IMR-90 (cell line): ENCODE data around the gene RNF223. TPM values are rescaled to one million over a fixed set of nuclear protein-coding genes. Genes with fewer than 3 reads are reported as not detected.

ENCODE experiments used
- ATAC-seq: fragments of 200-7000 bp; cut with Tn5 transposase; 2 replicates; pipeline ENCODE4 v1.9.1; 2020; ENCODE audit warnings: low read depth, mild to moderate bottlenecking, moderate library complexity
- BruUV-seq: library from RNA; stranded (reverse); fragments of 400-500 nt; replicated peaks from 2 replicates; lab custom pipeline; 2021; lab: Mats Ljungman, UMichigan
- CTCF ChIA-PET: fragments of 300-600 bp; formaldehyde crosslinking; extraction: SDS; loops from one replicate; lab custom pipeline; 2021; ENCODE audit warnings: antibody characterized with exemption; lab: Yijun Ruan, JAX
- POLR2A ChIA-PET: fragments of 300-600 bp; sonication (Branson Sonifier 250); formaldehyde crosslinking; loops from one replicate; lab custom pipeline; 2022; ENCODE audit warnings: antibody characterized with exemption; ENCODE audit not compliant: unreplicated experiment; lab: Charles Lee
- DNase-seq: peaks from one replicate; pipeline ENCODE4 v3.0.0; 2013
- H2AFZ ChIP-seq: replicated peaks from 2 replicates; pipeline ENCODE3; 2013; ENCODE audit warnings: low read length, mild to moderate bottlenecking; ENCODE audit not compliant: poor library complexity
- H2AK5ac ChIP-seq: 2 replicates; pipeline ENCODE4 v1.6.1; 2013; ENCODE audit warnings: low read depth, low read length, inconsistent platforms
- H2AK9ac ChIP-seq: replicated peaks from 2 replicates; pipeline ENCODE3; 2013; ENCODE audit warnings: mild to moderate bottlenecking, low read depth, low read length, moderate library complexity; ENCODE audit not compliant: poor library complexity
- H2BK120ac ChIP-seq: 2 replicates; pipeline ENCODE4 v1.6.1; 2013; ENCODE audit warnings: low read depth, low read length, inconsistent platforms
- H2BK15ac ChIP-seq: 3 replicates; pipeline ENCODE4 v1.6.1; 2013; ENCODE audit warnings: low read depth, low read length, inconsistent platforms
- H2BK20ac ChIP-seq: 2 replicates; pipeline ENCODE4 v1.6.1; 2013; ENCODE audit warnings: low read depth, mild to moderate bottlenecking, inconsistent platforms, low read length, moderate library complexity
- H2BK5ac ChIP-seq: 2 replicates; pipeline ENCODE4 v1.6.1; 2013; ENCODE audit warnings: mild to moderate bottlenecking, low read depth, low read length, inconsistent platforms; ENCODE audit not compliant: poor library complexity, severe bottlenecking
- H3K14ac ChIP-seq: replicated peaks from 2 replicates; pipeline ENCODE4 v1.6.1; 2013; ENCODE audit warnings: low read depth, low read length, inconsistent platforms
- H3K18ac ChIP-seq: 2 replicates; pipeline ENCODE4 v1.6.1; 2013; ENCODE audit warnings: low read depth, low read length, control low read depth
- H3K23ac ChIP-seq: 2 replicates; pipeline ENCODE4 v1.6.1; 2013; ENCODE audit warnings: low read depth, low read length, inconsistent platforms
- H3K27ac ChIP-seq: 2 replicates; pipeline ENCODE4 v1.5.1; 2013; ENCODE audit warnings: mild to moderate bottlenecking, control low read depth, low read length; ENCODE audit not compliant: insufficient read depth
- H3K27me3 ChIP-seq: 2 replicates; pipeline ENCODE4 v1.6.1; 2013; ENCODE audit warnings: low read length; ENCODE audit not compliant: control insufficient read depth, insufficient read depth
- H3K36me3 ChIP-seq: 2 replicates; pipeline ENCODE4 v1.6.1; 2013; ENCODE audit warnings: low read length, mixed read lengths; ENCODE audit not compliant: control insufficient read depth, insufficient read depth
- H3K4ac ChIP-seq: 2 replicates; pipeline ENCODE4 v1.6.1; 2013; ENCODE audit warnings: low read depth, low read length, inconsistent platforms
- H3K4me1 ChIP-seq: 2 replicates; pipeline ENCODE4 v1.6.1; 2013; ENCODE audit warnings: low read length, mixed read lengths; ENCODE audit not compliant: control insufficient read depth, insufficient read depth
- H3K4me2 ChIP-seq: 2 replicates; pipeline ENCODE4 v1.6.1; 2013; ENCODE audit warnings: low read depth, mild to moderate bottlenecking, control low read depth, low read length, moderate library complexity
- H3K4me3 ChIP-seq: 2 replicates; pipeline ENCODE4 v1.5.1; 2013; ENCODE audit warnings: low read depth, mild to moderate bottlenecking, control low read depth, low read length, moderate library complexity; ENCODE audit not compliant: insufficient read depth
- H3K56ac ChIP-seq: 2 replicates; pipeline ENCODE4 v1.6.1; 2013; ENCODE audit warnings: low read length, inconsistent platforms; ENCODE audit not compliant: insufficient read depth; ENCODE audit errors: extremely low read depth
- H3K79me1 ChIP-seq, 2 experiments: 2 replicates each; pipeline ENCODE4 v1.6.1; 2013; ENCODE audit warnings: low read length in 2 of 2, inconsistent platforms in 1 of 2, low read depth in 1 of 2
- H3K9ac ChIP-seq: 2 replicates; pipeline ENCODE4 v1.6.1; 2013; ENCODE audit warnings: low read depth, low read length, control low read depth
- H3K9me1 ChIP-seq: 2 replicates; pipeline ENCODE4 v1.6.1; 2013; ENCODE audit warnings: low read length, inconsistent platforms; ENCODE audit not compliant: insufficient read depth
- H3K9me3 ChIP-seq: 2 replicates; pipeline ENCODE4 v1.6.1; 2013; ENCODE audit warnings: low read length; ENCODE audit not compliant: control insufficient read depth, insufficient read depth
- H4K20me1 ChIP-seq: 2 replicates; pipeline ENCODE4 v1.6.1; 2013; ENCODE audit warnings: low read length, inconsistent platforms; ENCODE audit not compliant: insufficient read depth
- H4K5ac ChIP-seq: 2 replicates; pipeline ENCODE4 v1.6.1; 2013; ENCODE audit warnings: mild to moderate bottlenecking, low read depth, low read length, control low read depth
- H4K8ac ChIP-seq, 2 experiments: 2 replicates each; pipeline ENCODE4 v1.6.1; 2013; ENCODE audit warnings: low read depth in 2 of 2, low read length in 2 of 2, control low read depth in 1 of 2, inconsistent platforms in 1 of 2
- H4K91ac ChIP-seq: 2 replicates; pipeline ENCODE4 v1.6.1; 2013; ENCODE audit warnings: low read depth, low read length, inconsistent platforms; ENCODE audit not compliant: insufficient read depth
- RAD21 ChIP-seq: IDR thresholded peaks from 2 replicates; pipeline ENCODE4 v1.6.1; 2012; ENCODE audit warnings: low read length, improper control_type of control experiment
- WGBS, 2 experiments: methylation state at CpG; one replicate each; pipeline versions ENCODE4 v1.1.5 to v1.1.7; 2013; ENCODE audit warnings: missing lambda C conversion rate in 2 of 2; ENCODE audit not compliant: insufficient read length in 1 of 2; ENCODE audit errors: extremely low coverage in 2 of 2; 5-methylcytosine and 5-hydroxymethylcytosine counted together
- dilution Hi-C: fragments of 300-500 bp; cut with HindIII; formaldehyde crosslinking; loops from one replicate; pipeline ENCODE4 v1.14.3; 2018; ENCODE audit warnings: low sequenced_read_pairs; ENCODE audit not compliant: unreplicated experiment
- in situ Hi-C: fragments of 300-500 bp; cut with MboI; formaldehyde crosslinking; loops from 3 replicates; pipeline ENCODE4 v1.14.3; 2019; ENCODE audit warnings: low sequenced_read_pairs, inconsistent platforms, mixed read lengths
- intact Hi-C: fragments of 100-400 bp; cut with micrococcal nuclease; formaldehyde crosslinking; loops from 2 replicates; pipeline ENCODE4 v1.10.0; 2022
- polyA plus RNA-seq, 3 experiments: library from polyadenylated mRNA; depleted of rRNA; stranded (reverse); fragments of >200 nt; gene quantifications; 2 replicates each; pipeline ENCODE4 v1.2.3, GENCODE V29; 2012; ENCODE audit warnings: low replicate concordance in 1 of 3
- total RNA-seq: library from RNA; depleted of rRNA; stranded (reverse); fragments of >200 nt; gene quantifications from 2 replicates; pipeline ENCODE4 v1.2.3, GENCODE V29; 2012
- TF ChIP-seq, protein P1 (sequence below): conservative IDR thresholded peaks from 2 replicates; pipeline ENCODE4 v1.5.1; 2012; ENCODE audit warnings: mild to moderate bottlenecking, low read depth, low read length, improper control_type of control experiment

Gene RNF223
- total and polyA plus RNA-seq, 2 of the 4 experiments (the other 2 are of a cell fraction): not detected

DNA sequence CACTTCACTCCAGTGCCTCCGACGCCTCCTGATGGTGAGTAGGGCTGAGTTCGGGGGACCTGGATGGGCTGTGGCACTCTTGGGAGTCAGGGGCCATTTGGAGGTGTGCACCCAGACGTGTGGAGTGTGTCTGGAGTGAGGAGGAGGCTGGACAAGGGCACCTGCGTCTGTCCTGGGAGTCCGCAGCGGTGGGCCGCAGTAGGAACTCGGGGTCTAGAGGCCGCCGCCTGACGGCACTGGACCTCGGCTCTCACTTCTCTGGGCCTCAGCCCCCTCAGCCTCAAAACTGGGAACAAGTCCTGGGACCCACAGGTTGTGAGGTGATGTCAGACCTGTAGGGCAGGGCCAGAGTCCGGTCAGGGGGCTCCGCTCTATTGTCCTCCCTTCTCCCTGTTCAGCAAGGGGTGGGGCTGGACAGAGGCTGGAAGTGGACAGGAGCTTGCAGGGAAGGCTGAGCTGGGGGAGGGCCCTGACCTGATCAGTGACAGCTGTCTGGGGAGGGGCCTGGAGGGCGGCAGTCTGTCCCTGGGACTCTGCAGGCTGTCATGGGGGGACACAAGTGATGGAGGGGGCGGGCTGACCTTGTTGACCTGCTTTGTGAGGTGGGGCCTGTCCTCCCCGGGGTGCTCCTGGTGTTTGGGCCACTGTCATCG, 38.7 kb downstream of the RNF223 start:
- in situ Hi-C loops: no loop called here
- 95% methylated on average over 4 of the region's 19 CpGs; no CpG with 5 or more reads in 1 of the 2 experiments for WGBS, 2 experiments
- no peak overlapping the region for H3K4me3 ChIP-seq
- peaks cover 9% of the 10 kb centered on the region; the same call in 1 of the 2 replicates for H3K4me1 ChIP-seq
- no peak overlapping the region for H2BK5ac ChIP-seq
- ChIA-PET CTCF (no interaction called here), POLR2A (no interaction called here)
- ATAC-seq: no peak
- 0 out of 2 replicates have a peak, but pooled peaks cover 5% of the 10 kb centered on the region for H3K9me1 ChIP-seq
- TF ChIP-seq, protein P1, sequence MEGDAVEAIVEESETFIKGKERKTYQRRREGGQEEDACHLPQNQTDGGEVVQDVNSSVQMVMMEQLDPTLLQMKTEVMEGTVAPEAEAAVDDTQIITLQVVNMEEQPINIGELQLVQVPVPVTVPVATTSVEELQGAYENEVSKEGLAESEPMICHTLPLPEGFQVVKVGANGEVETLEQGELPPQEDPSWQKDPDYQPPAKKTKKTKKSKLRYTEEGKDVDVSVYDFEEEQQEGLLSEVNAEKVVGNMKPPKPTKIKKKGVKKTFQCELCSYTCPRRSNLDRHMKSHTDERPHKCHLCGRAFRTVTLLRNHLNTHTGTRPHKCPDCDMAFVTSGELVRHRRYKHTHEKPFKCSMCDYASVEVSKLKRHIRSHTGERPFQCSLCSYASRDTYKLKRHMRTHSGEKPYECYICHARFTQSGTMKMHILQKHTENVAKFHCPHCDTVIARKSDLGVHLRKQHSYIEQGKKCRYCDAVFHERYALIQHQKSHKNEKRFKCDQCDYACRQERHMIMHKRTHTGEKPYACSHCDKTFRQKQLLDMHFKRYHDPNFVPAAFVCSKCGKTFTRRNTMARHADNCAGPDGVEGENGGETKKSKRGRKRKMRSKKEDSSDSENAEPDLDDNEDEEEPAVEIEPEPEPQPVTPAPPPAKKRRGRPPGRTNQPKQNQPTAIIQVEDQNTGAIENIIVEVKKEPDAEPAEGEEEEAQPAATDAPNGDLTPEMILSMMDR: no peak
- no peak for TF ChIP-seq RAD21
- H3K4me2 ChIP-seq: no peak overlapping the region
- no peak overlapping the region for H3K9ac ChIP-seq
- peaks cover 13% of the 10 kb centered on the region for H3K36me3 ChIP-seq
- H4K20me1 ChIP-seq: peaks cover 76% of the 10 kb centered on the region
- H3K56ac ChIP-seq: no peak overlapping the region
- H2AFZ ChIP-seq: no peak overlapping the region
- H3K27me3 ChIP-seq: no peaks in the 10 kb centered on the region
- intact Hi-C loops: no loop called here
- no peak overlapping the region for H3K23ac ChIP-seq
- no peak for DNase-seq
- H4K5ac ChIP-seq: no peak overlapping the region
- no peak overlapping the region for H3K18ac ChIP-seq
- H2AK9ac ChIP-seq: peak overlapping the region; percentile 1
- H3K27ac ChIP-seq: no peak overlapping the region
- H4K91ac ChIP-seq: no peak overlapping the region
- no peak overlapping the region for H4K8ac ChIP-seq
- dilution Hi-C loops: no loop called here
- no TSS peak for BruUV-seq
- H2BK120ac ChIP-seq: no peak overlapping the region
- H3K14ac ChIP-seq: no peak overlapping the region
- no peak overlapping the region for H2BK15ac ChIP-seq
- H3K4ac ChIP-seq: no peak overlapping the region
- no peak overlapping the region for H2AK5ac ChIP-seq
- H2BK20ac ChIP-seq: no peak overlapping the region
- peaks cover 18 to 46% of the 10 kb centered on the region in 2 experiments for H3K79me1 ChIP-seq
- no peaks in the 10 kb centered on the region for H3K9me3 ChIP-seq
